Measurements from ENCODE around the gene TBCB.

DNA sequence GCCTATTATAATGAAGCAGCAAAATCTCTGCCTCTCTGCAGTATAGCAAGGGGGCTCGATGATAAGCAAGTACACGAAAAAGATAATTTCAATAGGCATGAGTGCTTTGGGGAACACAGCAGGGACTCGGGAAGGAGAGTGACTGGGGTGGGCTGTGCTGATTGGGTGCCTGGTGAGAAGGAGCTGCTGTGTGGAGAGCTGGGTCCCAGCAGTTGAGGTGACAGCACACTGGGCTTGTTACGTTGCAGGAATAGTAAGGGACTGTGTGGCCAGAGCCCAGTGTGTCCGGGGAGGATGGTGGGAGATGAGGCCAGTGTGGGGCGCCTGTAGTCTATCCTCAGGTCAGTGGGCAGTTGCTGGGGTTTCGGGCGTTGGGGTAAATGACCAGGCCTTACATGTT lies 43.2 kb upstream of the TBCB start:
- no peak for TF ChIP-seq EZH2phosphoT487 (IDR thresholded peaks at IDR 0.05; ENCODE audit: low read length)
- TF ChIP-seq, protein P1, sequence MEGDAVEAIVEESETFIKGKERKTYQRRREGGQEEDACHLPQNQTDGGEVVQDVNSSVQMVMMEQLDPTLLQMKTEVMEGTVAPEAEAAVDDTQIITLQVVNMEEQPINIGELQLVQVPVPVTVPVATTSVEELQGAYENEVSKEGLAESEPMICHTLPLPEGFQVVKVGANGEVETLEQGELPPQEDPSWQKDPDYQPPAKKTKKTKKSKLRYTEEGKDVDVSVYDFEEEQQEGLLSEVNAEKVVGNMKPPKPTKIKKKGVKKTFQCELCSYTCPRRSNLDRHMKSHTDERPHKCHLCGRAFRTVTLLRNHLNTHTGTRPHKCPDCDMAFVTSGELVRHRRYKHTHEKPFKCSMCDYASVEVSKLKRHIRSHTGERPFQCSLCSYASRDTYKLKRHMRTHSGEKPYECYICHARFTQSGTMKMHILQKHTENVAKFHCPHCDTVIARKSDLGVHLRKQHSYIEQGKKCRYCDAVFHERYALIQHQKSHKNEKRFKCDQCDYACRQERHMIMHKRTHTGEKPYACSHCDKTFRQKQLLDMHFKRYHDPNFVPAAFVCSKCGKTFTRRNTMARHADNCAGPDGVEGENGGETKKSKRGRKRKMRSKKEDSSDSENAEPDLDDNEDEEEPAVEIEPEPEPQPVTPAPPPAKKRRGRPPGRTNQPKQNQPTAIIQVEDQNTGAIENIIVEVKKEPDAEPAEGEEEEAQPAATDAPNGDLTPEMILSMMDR (IDR thresholded peaks at IDR 0.05; ENCODE audit: low read length), result no peak
